Skeletal muscle satellite cell (primary cell): ENCODE data around the gene CHAF1B.
"Not testable (repeated sequence)": the region's sequence is repeated elsewhere in the genome, so short reads cannot be mapped to it uniquely, and the experiment has no call there.

Experiments used
- H3K27me3 ChIP-seq: 2 replicates; pipeline ENCODE4 v1.7.0; 2013; ENCODE audit warnings: low read length; ENCODE audit not compliant: control insufficient read depth, insufficient read depth
- H3K36me3 ChIP-seq: 2 replicates; pipeline ENCODE4 v1.7.0; 2013; ENCODE audit warnings: mild to moderate bottlenecking, control low read depth, low read length; ENCODE audit not compliant: insufficient read depth
- H3K4me1 ChIP-seq: 2 replicates; pipeline ENCODE4 v1.7.0; 2013; ENCODE audit warnings: low read length; ENCODE audit not compliant: control insufficient read depth, insufficient read depth
- H3K4me2 ChIP-seq: 2 replicates; pipeline ENCODE4 v1.7.0; 2013; ENCODE audit warnings: mild to moderate bottlenecking, low read length
- H3K4me3 ChIP-seq: 2 replicates; pipeline ENCODE4 v1.7.0; 2013; ENCODE audit warnings: low read length
- H3K9ac ChIP-seq: 2 replicates; pipeline ENCODE4 v1.7.0; 2013; ENCODE audit warnings: mild to moderate bottlenecking, low read depth, low read length, moderate library complexity
- H3K9me3 ChIP-seq: replicated peaks from 2 replicates; pipeline ENCODE4 v1.7.0; 2013; ENCODE audit warnings: mild to moderate bottlenecking, control low read depth, low read length

CHAF1B gene

GRCh38 chr21:36391649-36392048, 6.5 kb downstream of the CHAF1B start:
- H3K4me1 ChIP-seq, H3K36me3 ChIP-seq, H3K9me3 ChIP-seq, H3K4me3 ChIP-seq, H3K9ac ChIP-seq, H3K4me2 ChIP-seq, H3K27me3 ChIP-seq: not testable (repeated sequence)

- Histone ChIP-seq H3K9ac (no peak overlapping the region), H3K9me3 (no peaks in the 10 kb centered on the region), H3K4me2 (no peak overlapping the region), H3K36me3 (peaks cover 4% of the 10 kb centered on the region), H3K4me1 (no peaks in the 10 kb centered on the region), H3K27me3 (no peaks in the 10 kb centered on the region), H3K4me3 (no peak overlapping the region)
Measured at GRCh38 chr21:36395353-36396111, 10.3 kb downstream of the CHAF1B start.

- H3K4me2 ChIP-seq = no peak overlapping the region
- no peaks in the 10 kb centered on the region for H3K4me1 ChIP-seq
- H3K9me3 ChIP-seq = no peaks in the 10 kb centered on the region
- H3K4me3 ChIP-seq = no peak overlapping the region
- H3K27me3 ChIP-seq = no peaks in the 10 kb centered on the region
- H3K36me3 ChIP-seq = peaks cover 4% of the 10 kb centered on the region
- no peak overlapping the region for H3K9ac ChIP-seq
Measured at GRCh38 chr21:36396325-36396724, 11.1 kb downstream of the CHAF1B start.

- no peak overlapping the region for H3K4me2 ChIP-seq
- H3K9me3 ChIP-seq = no peaks in the 10 kb centered on the region
- no peaks in the 10 kb centered on the region for H3K4me1 ChIP-seq
- peaks cover 4% of the 10 kb centered on the region for H3K36me3 ChIP-seq
- no peak overlapping the region for H3K9ac ChIP-seq
- no peak overlapping the region for H3K4me3 ChIP-seq
- H3K27me3 ChIP-seq = no peaks in the 10 kb centered on the region
Measured at GRCh38 chr21:36396971-36397370, 11.8 kb downstream of the CHAF1B start.

GRCh38 chr21:36397606-36398005, 12.4 kb downstream of the CHAF1B start:
- Histone ChIP-seq H3K4me1 (no peaks in the 10 kb centered on the region), H3K4me2 (no peak overlapping the region), H3K9ac (no peak overlapping the region), H3K36me3 (peaks cover 9% of the 10 kb centered on the region), H3K9me3 (no peaks in the 10 kb centered on the region), H3K27me3 (no peaks in the 10 kb centered on the region), H3K4me3 (no peak overlapping the region)

- H3K27me3 ChIP-seq, H3K4me2 ChIP-seq, H3K9ac ChIP-seq, H3K4me3 ChIP-seq, H3K9me3 ChIP-seq, H3K4me1 ChIP-seq: not testable (repeated sequence)
- peaks cover 15% of the 10 kb centered on the region for H3K36me3 ChIP-seq
Measured at GRCh38 chr21:36399736-36400135, 14.5 kb downstream of the CHAF1B start.

- Histone ChIP-seq H3K27me3 (no peaks in the 10 kb centered on the region), H3K4me2 (no peak overlapping the region), H3K4me3 (no peak overlapping the region), H3K9ac (no peak overlapping the region), H3K9me3 (no peaks in the 10 kb centered on the region), H3K36me3 (peaks cover 11% of the 10 kb centered on the region), H3K4me1 (no peaks in the 10 kb centered on the region)
Measured at GRCh38 chr21:36400719-36401118, 15.5 kb downstream of the CHAF1B start.

- no peaks in the 10 kb centered on the region for H3K27me3 ChIP-seq
- H3K4me1 ChIP-seq = no peaks in the 10 kb centered on the region
- no peak overlapping the region for H3K4me2 ChIP-seq
- H3K9ac ChIP-seq = no peak overlapping the region
- H3K9me3 ChIP-seq = no peaks in the 10 kb centered on the region
- H3K36me3 ChIP-seq = peaks cover 11% of the 10 kb centered on the region
- no peak overlapping the region for H3K4me3 ChIP-seq
Measured at GRCh38 chr21:36402339-36402738, 17.1 kb downstream of the CHAF1B start.

- Histone ChIP-seq H3K27me3 (no peaks in the 10 kb centered on the region), H3K4me1 (no peaks in the 10 kb centered on the region), H3K4me2 (no peak overlapping the region), H3K4me3 (no peak overlapping the region), H3K9me3 (no peaks in the 10 kb centered on the region), H3K9ac (no peak overlapping the region), H3K36me3 (peaks cover 11% of the 10 kb centered on the region)
Measured at GRCh38 chr21:36403713-36404112, 18.5 kb downstream of the CHAF1B start.

- Histone ChIP-seq H3K27me3 (no peaks in the 10 kb centered on the region), H3K36me3 (peaks cover 13% of the 10 kb centered on the region), H3K4me2 (no peak overlapping the region), H3K4me3 (no peak overlapping the region), H3K9me3 (no peaks in the 10 kb centered on the region), H3K4me1 (no peaks in the 10 kb centered on the region), H3K9ac (no peak overlapping the region)
Measured at GRCh38 chr21:36408568-36408967, 23.4 kb downstream of the CHAF1B start.

- no peaks in the 10 kb centered on the region for H3K4me1 ChIP-seq
- peaks cover 11% of the 10 kb centered on the region for H3K36me3 ChIP-seq
- no peak overlapping the region for H3K4me3 ChIP-seq
- no peaks in the 10 kb centered on the region for H3K9me3 ChIP-seq
- no peak overlapping the region for H3K4me2 ChIP-seq
- no peak overlapping the region for H3K9ac ChIP-seq
- no peaks in the 10 kb centered on the region for H3K27me3 ChIP-seq
Measured at GRCh38 chr21:36411301-36411700, 26.1 kb downstream of the CHAF1B start.

GRCh38 chr21:36412916-36413315, 27.7 kb downstream of the CHAF1B start:
- H3K4me1 ChIP-seq = no peaks in the 10 kb centered on the region
- no peaks in the 10 kb centered on the region for H3K9me3 ChIP-seq
- H3K4me2 ChIP-seq = no peak overlapping the region
- no peak overlapping the region for H3K4me3 ChIP-seq
- H3K36me3 ChIP-seq = peaks cover 11% of the 10 kb centered on the region
- no peaks in the 10 kb centered on the region for H3K27me3 ChIP-seq
- no peak overlapping the region for H3K9ac ChIP-seq
